Liver (tissue), 9 donors: ENCODE measurements around the gene PDE4C. TPM values are rescaled to one million over a fixed set of nuclear protein-coding genes. Genes with fewer than 3 reads are reported as not detected.

Experiments used
- DNase-seq: peaks from one replicate; pipeline ENCODE4 v3.0.0-alpha.2; 2017; ENCODE audit warnings: low spot score
- H3K27ac ChIP-seq, 2 donors: one replicate each; pipeline ENCODE4 v1.7.0; 2013; ENCODE audit warnings: inconsistent platforms in 2 of 2, low read length in 2 of 2, control low read depth in 1 of 2, low read depth in 1 of 2, mild to moderate bottlenecking in 1 of 2
- H3K27me3 ChIP-seq, 4 donors: one replicate each; pipeline versions ENCODE4 v1.6.1 to v1.7.0; 2013; ENCODE audit warnings: low read length in 3 of 4, inconsistent platforms in 1 of 4, mild to moderate bottlenecking in 1 of 4, moderate library complexity in 1 of 4; ENCODE audit not compliant: control insufficient read depth in 4 of 4, insufficient read depth in 4 of 4
- H3K36me3 ChIP-seq, 4 donors: one replicate each; pipeline versions ENCODE4 v1.6.1 to v1.7.0; 2013; ENCODE audit warnings: low read length in 3 of 4, mild to moderate bottlenecking in 3 of 4, low read depth in 1 of 4, moderate library complexity in 1 of 4; ENCODE audit not compliant: control insufficient read depth in 4 of 4, insufficient read depth in 3 of 4
- H3K4me1 ChIP-seq, 4 donors: one replicate each; pipeline versions ENCODE4 v1.6.1 to v1.7.0; 2013; ENCODE audit warnings: low read length in 3 of 4, mild to moderate bottlenecking in 3 of 4, moderate library complexity in 1 of 4; ENCODE audit not compliant: control insufficient read depth in 4 of 4, insufficient read depth in 4 of 4
- H3K4me3 ChIP-seq, 3 donors: one replicate each; pipeline versions ENCODE4 v1.6.1 to v1.7.0; 2013; ENCODE audit warnings: low read length in 3 of 3, control low read depth in 1 of 3, low read depth in 1 of 3, mild to moderate bottlenecking in 1 of 3
- H3K9ac ChIP-seq, 2 donors: one replicate each; pipeline ENCODE4 v1.7.0; 2013; ENCODE audit warnings: low read length in 2 of 2, mild to moderate bottlenecking in 2 of 2, moderate library complexity in 2 of 2, control low read depth in 1 of 2, low read depth in 1 of 2
- H3K9me3 ChIP-seq, 4 donors: one replicate each; pipeline versions ENCODE4 v1.6.1 to v1.7.0; 2013; ENCODE audit warnings: low read length in 3 of 4; ENCODE audit not compliant: control insufficient read depth in 4 of 4
- CTCF ChIP-seq: fragments of 150-350 bp; IDR thresholded peaks from 2 replicates; pipeline ENCODE4 v1.5.1; 2017; ENCODE audit warnings: improper control_type of control experiment, low read depth, low read length; ENCODE audit not compliant: missing input control
- FOXA1 ChIP-seq: IDR thresholded peaks from 2 replicates; pipeline ENCODE4 v1.6.1; 2016; ENCODE audit warnings: antibody characterized with exemption
- FOXA2 ChIP-seq: IDR thresholded peaks from 2 replicates; pipeline ENCODE4 v1.6.1; 2016; ENCODE audit warnings: antibody characterized with exemption
- GABPA ChIP-seq, 2 donors: IDR thresholded peaks in 1 of 2; conservative IDR thresholded peaks in 1 of 2; 2 replicates each; pipeline ENCODE4 v1.6.1; 2016; ENCODE audit warnings: antibody characterized with exemption in 2 of 2, mild to moderate bottlenecking in 1 of 2, moderate library complexity in 1 of 2
- HNF4A ChIP-seq, 2 donors: conservative IDR thresholded peaks; 2 replicates each; pipeline ENCODE4 v1.6.1; 2016; ENCODE audit warnings: antibody characterized with exemption in 2 of 2, mild to moderate bottlenecking in 2 of 2
- HNF4G ChIP-seq: IDR thresholded peaks from 2 replicates; pipeline ENCODE4 v1.6.1; 2016; ENCODE audit warnings: antibody characterized with exemption
- JUND ChIP-seq, 2 donors: IDR thresholded peaks; 2 replicates each; pipeline ENCODE4 v1.6.1; 2016; ENCODE audit warnings: antibody characterized with exemption in 2 of 2
- NR2F2 ChIP-seq: IDR thresholded peaks from 2 replicates; pipeline ENCODE4 v1.6.1; 2016; ENCODE audit warnings: antibody characterized with exemption
- RAD21 ChIP-seq, 2 donors: IDR thresholded peaks; 2 replicates each; pipeline ENCODE4 v1.6.1; 2016; ENCODE audit warnings: antibody characterized with exemption in 2 of 2, mild to moderate bottlenecking in 2 of 2
- RXRA ChIP-seq, 2 donors: IDR thresholded peaks; 2 replicates each; pipeline ENCODE4 v1.6.1; 2017 to 2018; ENCODE audit warnings: antibody characterized with exemption in 2 of 2, mild to moderate bottlenecking in 1 of 2
- SP1 ChIP-seq: IDR thresholded peaks from 2 replicates; pipeline ENCODE4 v1.6.1; 2018; ENCODE audit warnings: antibody characterized with exemption, mild to moderate bottlenecking
- TAF1 ChIP-seq: conservative IDR thresholded peaks from 2 replicates; pipeline ENCODE4 v1.6.1; 2016; ENCODE audit warnings: antibody characterized with exemption, mild to moderate bottlenecking
- YY1 ChIP-seq: IDR thresholded peaks from 2 replicates; pipeline ENCODE4 v1.6.1; 2016; ENCODE audit warnings: antibody characterized with exemption, mild to moderate bottlenecking
- WGBS: extraction: QIAGEN DNeasy Blood & Tissue Kit; methylation state at CpG from one replicate; pipeline ENCODE4 v1.1.7; 2013; 5-methylcytosine and 5-hydroxymethylcytosine counted together
- polyA plus RNA-seq, 2 donors: library from polyadenylated mRNA; stranded (reverse) in 1 of 2; unstranded in 1 of 2; fragments of 200-250 nt in 1 of 2; fragments of >200 nt in 1 of 2; fragmentation: Nextera tagmentation in 1 of 2; extraction: Ambion mirVana in 1 of 2; gene quantifications; one replicate each; pipeline versions ENCODE4 v1.2.1 to v1.2.3, GENCODE V29; 2013 to 2015
- total RNA-seq, 2 donors: library from RNA; depleted of rRNA; stranded (reverse); fragments of >200 nt; gene quantifications; one replicate each; pipeline ENCODE4 v1.2.3, GENCODE V29; 2014
- TF ChIP-seq, protein P1 (sequence below): IDR thresholded peaks from 2 replicates; pipeline ENCODE4 v1.6.1; 2016; ENCODE audit warnings: antibody characterized with exemption
- TF ChIP-seq, protein P2 (sequence below): IDR thresholded peaks from 2 replicates; pipeline ENCODE4 v1.6.1; 2016; ENCODE audit warnings: antibody characterized with exemption, mild to moderate bottlenecking
- donor health status: healthy.
- donor health status: healthy.
- donor health status: healthy.
- donor health status: healthy.
- donor health status: healthy.

Gene PDE4C
- total and polyA plus RNA-seq, 4 donors = 0.23 to 0.75 (median 0.51) TPM; not detected in 1

- DNase-seq = no peak
- Histone ChIP-seq H3K36me3 (no peaks in the 10 kb centered on the region), H3K4me1 (no peaks in the 10 kb centered on the region), H3K27ac (no peak overlapping the region), H3K4me3 (no peak overlapping the region), H3K9me3 (no peaks in the 10 kb centered on the region), H3K27me3 (no peaks in the 10 kb centered on the region), H3K9ac (no peak overlapping the region)
- WGBS = 70% methylated on average over 7 of the region's 7 CpGs
- TF ChIP-seq GABPA (IDR thresholded peaks at IDR 0.05 in 1 of 2, conservative IDR thresholded peaks at IDR 0.05 in 1 of 2) (no peak), NR2F2 (no peak), HNF4G (no peak), TAF1 (no peak), RAD21 (IDR thresholded peaks at IDR 0.05) (no peak), JUND (IDR thresholded peaks at IDR 0.05) (no peak), YY1 (no peak), FOXA1 (no peak), RXRA (IDR thresholded peaks at IDR 0.05) (no peak)
- TF ChIP-seq, protein P1, sequence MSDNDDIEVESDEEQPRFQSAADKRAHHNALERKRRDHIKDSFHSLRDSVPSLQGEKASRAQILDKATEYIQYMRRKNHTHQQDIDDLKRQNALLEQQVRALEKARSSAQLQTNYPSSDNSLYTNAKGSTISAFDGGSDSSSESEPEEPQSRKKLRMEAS = no peak
Observed at GRCh38 chr19:18252370-18252717, 26.1 kb upstream of the PDE4C start.

DNA sequence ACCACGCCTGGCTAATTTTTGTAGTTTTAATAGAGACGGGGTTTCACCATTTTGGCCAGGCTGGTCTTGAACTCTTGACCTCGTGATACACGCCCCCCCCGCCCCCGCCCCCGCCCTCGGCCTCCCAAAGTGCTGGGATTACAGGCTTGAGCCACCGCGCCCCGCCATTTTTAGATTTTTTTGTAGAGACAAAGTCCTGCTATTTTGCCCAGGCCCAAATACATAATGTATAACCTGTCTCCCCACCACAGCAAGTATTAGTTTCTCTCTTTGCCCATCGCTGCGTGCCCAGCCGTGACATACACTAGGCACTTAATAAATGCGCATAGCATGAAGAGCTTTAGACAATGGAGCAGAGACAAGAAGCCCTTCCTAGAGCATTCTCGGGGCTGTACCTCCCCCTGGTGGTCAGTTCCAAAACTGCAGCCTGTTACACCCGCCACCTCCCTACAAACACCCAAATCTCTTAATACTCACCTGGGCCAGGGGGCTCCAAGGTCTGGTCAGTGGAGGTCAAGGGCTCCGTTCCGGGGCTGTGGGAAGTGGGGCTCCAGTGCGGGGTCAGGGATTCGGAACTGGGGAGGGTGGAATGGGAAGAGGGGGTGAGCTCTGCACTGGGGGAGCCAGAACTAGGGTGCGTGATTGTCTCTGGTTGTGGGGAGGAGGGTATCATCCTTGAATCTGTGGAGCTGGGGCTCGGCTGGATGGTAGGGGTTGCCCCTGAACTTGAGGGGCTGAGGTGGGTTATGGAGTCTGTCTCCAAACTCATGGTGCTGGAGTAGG lies 25.5 kb upstream of the PDE4C start:
- no peak overlapping the region for H3K9ac ChIP-seq
- DNase-seq = peak; percentile 87
- no peak overlapping the region for H3K4me3 ChIP-seq
- H3K27me3 ChIP-seq = no peaks in the 10 kb centered on the region
- no peaks in the 10 kb centered on the region for H3K9me3 ChIP-seq
- no peaks in the 10 kb centered on the region for H3K36me3 ChIP-seq
- no peaks in the 10 kb centered on the region for H3K4me1 ChIP-seq
- no peak overlapping the region for H3K27ac ChIP-seq
- TF ChIP-seq FOXA2 (no peak), RAD21 (IDR thresholded peaks at IDR 0.05) (peak; percentile 96 to 97), HNF4A (conservative IDR thresholded peaks at IDR 0.05) (no peak), SP1 (no peak), HNF4G (no peak), NR2F2 (no peak), CTCF (peak; percentile 97)
- TF ChIP-seq, protein P2, sequence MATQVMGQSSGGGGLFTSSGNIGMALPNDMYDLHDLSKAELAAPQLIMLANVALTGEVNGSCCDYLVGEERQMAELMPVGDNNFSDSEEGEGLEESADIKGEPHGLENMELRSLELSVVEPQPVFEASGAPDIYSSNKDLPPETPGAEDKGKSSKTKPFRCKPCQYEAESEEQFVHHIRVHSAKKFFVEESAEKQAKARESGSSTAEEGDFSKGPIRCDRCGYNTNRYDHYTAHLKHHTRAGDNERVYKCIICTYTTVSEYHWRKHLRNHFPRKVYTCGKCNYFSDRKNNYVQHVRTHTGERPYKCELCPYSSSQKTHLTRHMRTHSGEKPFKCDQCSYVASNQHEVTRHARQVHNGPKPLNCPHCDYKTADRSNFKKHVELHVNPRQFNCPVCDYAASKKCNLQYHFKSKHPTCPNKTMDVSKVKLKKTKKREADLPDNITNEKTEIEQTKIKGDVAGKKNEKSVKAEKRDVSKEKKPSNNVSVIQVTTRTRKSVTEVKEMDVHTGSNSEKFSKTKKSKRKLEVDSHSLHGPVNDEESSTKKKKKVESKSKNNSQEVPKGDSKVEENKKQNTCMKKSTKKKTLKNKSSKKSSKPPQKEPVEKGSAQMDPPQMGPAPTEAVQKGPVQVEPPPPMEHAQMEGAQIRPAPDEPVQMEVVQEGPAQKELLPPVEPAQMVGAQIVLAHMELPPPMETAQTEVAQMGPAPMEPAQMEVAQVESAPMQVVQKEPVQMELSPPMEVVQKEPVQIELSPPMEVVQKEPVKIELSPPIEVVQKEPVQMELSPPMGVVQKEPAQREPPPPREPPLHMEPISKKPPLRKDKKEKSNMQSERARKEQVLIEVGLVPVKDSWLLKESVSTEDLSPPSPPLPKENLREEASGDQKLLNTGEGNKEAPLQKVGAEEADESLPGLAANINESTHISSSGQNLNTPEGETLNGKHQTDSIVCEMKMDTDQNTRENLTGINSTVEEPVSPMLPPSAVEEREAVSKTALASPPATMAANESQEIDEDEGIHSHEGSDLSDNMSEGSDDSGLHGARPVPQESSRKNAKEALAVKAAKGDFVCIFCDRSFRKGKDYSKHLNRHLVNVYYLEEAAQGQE = no peak
- TF ChIP-seq, protein P1 = no peak
- WGBS = 21% methylated on average over 23 of the region's 23 CpGs
